Fibroblast of lung (primary cell): ENCODE data around the gene CFD.

Experiments
- EZH2 ChIP-seq: IDR thresholded peaks from 2 replicates; pipeline ENCODE4 v1.5.1; 2012; ENCODE audit warnings: low read length, control low read depth, mild to moderate bottlenecking; ENCODE audit errors: missing control alignments
- TF ChIP-seq, protein P1 (sequence below), 2 donors: IDR thresholded peaks in 1 of 2; conservative IDR thresholded peaks in 1 of 2; 1 replicate in 1 of 2; 2 replicates in 1 of 2; pipeline ENCODE4 v1.5.1; 2011 to 2012; ENCODE audit warnings: low read length in 2 of 2, control low read depth in 1 of 2, inconsistent platforms in 1 of 2, low read depth in 1 of 2, mild to moderate bottlenecking in 1 of 2

DNA sequence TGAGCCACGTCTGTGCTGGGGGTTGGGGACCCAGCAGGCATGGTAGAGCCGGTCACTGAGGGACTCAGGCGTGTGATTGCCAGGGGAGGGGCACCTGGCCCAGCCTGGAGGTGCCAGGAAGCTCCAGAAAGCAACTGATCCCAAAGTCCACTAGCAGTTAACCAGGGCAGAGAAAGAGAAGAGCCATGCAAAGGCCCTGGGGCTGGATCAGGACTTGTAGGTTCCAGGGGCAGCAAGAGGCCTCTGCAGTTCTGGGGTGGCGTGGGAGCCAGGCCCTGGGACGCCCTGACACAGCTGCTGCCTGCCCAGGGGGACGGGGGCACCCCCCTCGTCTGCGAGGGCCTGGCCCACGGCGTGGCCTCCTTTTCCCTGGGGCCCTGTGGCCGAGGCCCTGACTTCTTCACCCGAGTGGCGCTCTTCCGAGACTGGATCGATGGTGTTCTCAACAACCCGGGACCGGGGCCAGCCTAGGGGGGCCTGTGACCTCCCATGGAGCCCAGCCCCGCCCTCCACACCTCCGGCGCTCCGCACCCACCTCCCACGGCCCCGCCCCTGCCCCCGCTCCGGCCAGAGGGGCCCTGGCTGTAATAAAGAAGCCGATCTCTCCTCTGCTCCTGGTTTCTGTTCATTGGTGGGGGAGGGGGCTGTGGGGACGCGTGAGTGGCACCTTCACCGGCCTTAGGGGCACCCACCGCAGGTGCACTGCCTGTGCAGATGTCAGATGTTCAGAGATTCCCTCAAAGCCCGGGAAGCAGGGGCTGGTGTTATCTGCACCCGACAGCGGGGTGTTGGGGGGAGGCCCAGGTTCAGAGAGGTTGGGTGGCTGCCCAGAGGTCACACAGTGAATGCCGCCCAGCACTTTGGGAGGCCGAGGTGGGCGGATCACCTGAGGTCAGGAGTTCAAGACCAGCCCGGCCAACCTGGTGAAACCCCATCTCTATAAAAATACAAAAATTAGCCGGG, 27.8 kb upstream of the CFD start:
- TF ChIP-seq, protein P1, sequence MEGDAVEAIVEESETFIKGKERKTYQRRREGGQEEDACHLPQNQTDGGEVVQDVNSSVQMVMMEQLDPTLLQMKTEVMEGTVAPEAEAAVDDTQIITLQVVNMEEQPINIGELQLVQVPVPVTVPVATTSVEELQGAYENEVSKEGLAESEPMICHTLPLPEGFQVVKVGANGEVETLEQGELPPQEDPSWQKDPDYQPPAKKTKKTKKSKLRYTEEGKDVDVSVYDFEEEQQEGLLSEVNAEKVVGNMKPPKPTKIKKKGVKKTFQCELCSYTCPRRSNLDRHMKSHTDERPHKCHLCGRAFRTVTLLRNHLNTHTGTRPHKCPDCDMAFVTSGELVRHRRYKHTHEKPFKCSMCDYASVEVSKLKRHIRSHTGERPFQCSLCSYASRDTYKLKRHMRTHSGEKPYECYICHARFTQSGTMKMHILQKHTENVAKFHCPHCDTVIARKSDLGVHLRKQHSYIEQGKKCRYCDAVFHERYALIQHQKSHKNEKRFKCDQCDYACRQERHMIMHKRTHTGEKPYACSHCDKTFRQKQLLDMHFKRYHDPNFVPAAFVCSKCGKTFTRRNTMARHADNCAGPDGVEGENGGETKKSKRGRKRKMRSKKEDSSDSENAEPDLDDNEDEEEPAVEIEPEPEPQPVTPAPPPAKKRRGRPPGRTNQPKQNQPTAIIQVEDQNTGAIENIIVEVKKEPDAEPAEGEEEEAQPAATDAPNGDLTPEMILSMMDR (conservative IDR thresholded peaks at IDR 0.05 in 1 of 2, IDR thresholded peaks at IDR 0.05 in 1 of 2; ENCODE audit: low read depth in 1 of 2, low read length in 2 of 2) = no peak
- no peak for TF ChIP-seq EZH2
